Lower lobe of right lung (tissue), 2 donors: ENCODE data around the gene WDR59. TPM values are rescaled to one million over a fixed set of nuclear protein-coding genes. Genes with fewer than 3 reads are reported as not detected.
A peak's percentile ranks its signal among the peaks of the same experiment; 100 is the strongest.
"Not testable (repeated sequence)": the region's sequence is repeated elsewhere in the genome, so short reads cannot be mapped to it uniquely, and the experiment has no call there.

Experiments used
- ATAC-seq, 2 donors: fragments of 200-7000 bp; cut with Tn5 transposase; one replicate each; pipeline ENCODE4 v1.9.1; 2020 to 2022; ENCODE audit warnings: mild to moderate bottlenecking in 2 of 2, moderate library complexity in 2 of 2
- DNase-seq: peaks from one replicate; pipeline ENCODE4 v3.0.0-alpha.2; 2020
- H3K27ac ChIP-seq: fragments of 200-600 bp; one replicate; pipeline ENCODE4 v1.8.0; 2022
- H3K27me3 ChIP-seq: fragments of 200-600 bp; one replicate; pipeline ENCODE4 v1.8.0; 2022; ENCODE audit warnings: low read depth
- H3K36me3 ChIP-seq: fragments of 200-600 bp; one replicate; pipeline ENCODE4 v1.8.0; 2022; ENCODE audit warnings: mild to moderate bottlenecking
- H3K4me1 ChIP-seq: fragments of 200-600 bp; one replicate; pipeline ENCODE4 v1.8.0; 2022
- H3K4me3 ChIP-seq: fragments of 200-600 bp; one replicate; pipeline ENCODE4 v1.8.0; 2022; ENCODE audit warnings: mild to moderate bottlenecking
- H3K9me3 ChIP-seq: fragments of 200-600 bp; one replicate; pipeline ENCODE4 v1.8.0; 2022
- intact Hi-C: fragments of 100-400 bp; cut with DNase I; formaldehyde crosslinking; loops from one replicate; pipeline ENCODE4 v1.11.0; 2022
- total RNA-seq: library from RNA; stranded (reverse); fragmentation: NEBNext Ultra II Directional; extraction: Animal tissue kit (Norgen Biotek cat#: 25700); gene quantifications from one replicate; pipeline ENCODE4 v1.2.1, GENCODE V29; 2021
- TF ChIP-seq, protein P1 (sequence below): fragments of 200-600 bp; IDR thresholded peaks from one replicate; pipeline ENCODE4 v1.8.0; 2022; ENCODE audit warnings: antibody characterized with exemption, mild to moderate bottlenecking
- donor health status: DM: no; HTN: yes; CAD: no; lungs with severe emphysema.

The WDR59 gene
- total RNA-seq, 1 donor from 2014 or later = 49.5 TPM

DNA sequence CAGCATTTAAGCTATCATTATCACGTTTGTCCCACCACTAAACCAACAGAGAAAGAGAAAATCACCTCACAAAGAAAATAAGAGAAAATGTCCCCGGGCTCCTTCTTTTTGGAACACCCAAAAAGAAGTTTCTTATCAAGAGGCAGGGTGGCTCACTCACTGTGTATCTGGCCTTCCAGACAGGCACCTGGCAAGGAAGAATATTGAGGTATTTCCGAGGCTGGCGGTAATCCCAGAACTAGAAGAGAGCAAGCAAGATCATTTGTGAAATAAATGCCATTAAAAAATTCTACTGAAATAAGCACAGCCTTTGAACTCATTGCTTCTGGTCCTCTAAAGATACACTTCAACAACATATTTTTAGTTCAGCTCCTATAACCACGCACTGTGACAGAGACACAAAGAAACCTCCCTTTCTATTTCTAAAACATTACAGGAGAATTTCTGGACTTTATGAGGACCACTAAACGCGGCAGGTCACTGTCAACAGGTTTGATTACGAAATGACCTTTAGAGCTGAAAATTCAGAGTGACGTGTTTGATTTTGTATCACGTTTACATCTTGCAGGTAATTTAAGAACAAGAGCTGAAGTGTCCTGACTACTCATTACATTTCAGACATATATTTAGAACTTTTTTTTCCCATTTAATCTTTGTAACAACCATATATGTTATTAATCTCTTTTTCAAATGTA, 61.0 kb downstream of the WDR59 start:
- Histone ChIP-seq H3K27ac (peak overlapping the region; percentile 24), H3K36me3 (peaks cover 61% of the 10 kb centered on the region)
- no peak for DNase-seq

DNA sequence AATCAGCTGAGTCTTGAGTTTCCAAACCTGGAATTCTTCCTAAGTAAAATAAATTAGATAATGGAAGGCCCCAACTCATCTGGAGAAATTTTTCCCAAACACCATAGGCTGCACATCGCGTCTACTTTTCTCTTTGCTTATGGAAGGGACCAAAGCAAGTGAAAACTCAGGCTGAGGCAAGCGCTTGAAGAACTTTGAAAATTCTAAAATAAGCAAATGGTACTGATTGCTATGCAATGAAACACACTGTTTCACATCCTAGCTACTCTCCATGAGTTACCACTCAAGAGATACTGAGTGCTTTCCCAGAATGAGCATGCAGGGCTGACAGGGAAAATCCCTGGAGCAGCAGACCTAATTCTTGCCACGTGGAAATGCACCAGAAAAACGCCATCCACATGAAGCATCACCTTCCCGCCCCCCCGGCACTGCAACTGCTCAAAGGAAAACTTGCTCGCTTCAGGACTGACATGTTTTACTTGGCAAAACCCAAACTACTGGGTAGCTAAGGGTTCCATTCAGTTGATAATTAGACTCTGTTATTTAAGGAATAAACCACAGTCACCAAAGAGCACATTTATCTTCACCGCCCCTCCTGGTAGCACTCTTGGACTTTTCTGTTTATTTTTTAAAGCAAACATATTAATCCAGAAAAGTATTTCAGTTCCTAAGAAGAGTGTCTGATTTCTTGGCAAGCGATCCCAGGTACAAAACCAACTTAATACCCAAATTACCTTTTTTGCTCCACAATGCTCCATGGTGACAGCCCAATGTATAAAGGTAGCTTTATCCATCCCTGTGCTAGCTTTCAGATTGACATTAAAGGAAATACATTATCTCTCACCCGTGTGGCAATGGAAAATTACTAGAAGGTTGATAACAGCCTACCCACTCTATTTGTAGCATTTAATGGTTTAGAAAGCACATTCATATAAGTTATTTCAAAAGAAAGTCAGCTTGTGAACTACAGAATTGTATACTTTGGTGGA, 62.5 kb downstream of the WDR59 start:
- Histone ChIP-seq H3K9me3 (no peaks in the 10 kb centered on the region), H3K4me1 (peaks cover 4% of the 10 kb centered on the region), H3K27ac (no peak overlapping the region), H3K36me3 (peaks cover 66% of the 10 kb centered on the region), H3K4me3 (no peak overlapping the region), H3K27me3 (no peaks in the 10 kb centered on the region)
- ATAC-seq (peak; percentile 19 to 77), DNase-seq (no peak)
- TF ChIP-seq, protein P1, sequence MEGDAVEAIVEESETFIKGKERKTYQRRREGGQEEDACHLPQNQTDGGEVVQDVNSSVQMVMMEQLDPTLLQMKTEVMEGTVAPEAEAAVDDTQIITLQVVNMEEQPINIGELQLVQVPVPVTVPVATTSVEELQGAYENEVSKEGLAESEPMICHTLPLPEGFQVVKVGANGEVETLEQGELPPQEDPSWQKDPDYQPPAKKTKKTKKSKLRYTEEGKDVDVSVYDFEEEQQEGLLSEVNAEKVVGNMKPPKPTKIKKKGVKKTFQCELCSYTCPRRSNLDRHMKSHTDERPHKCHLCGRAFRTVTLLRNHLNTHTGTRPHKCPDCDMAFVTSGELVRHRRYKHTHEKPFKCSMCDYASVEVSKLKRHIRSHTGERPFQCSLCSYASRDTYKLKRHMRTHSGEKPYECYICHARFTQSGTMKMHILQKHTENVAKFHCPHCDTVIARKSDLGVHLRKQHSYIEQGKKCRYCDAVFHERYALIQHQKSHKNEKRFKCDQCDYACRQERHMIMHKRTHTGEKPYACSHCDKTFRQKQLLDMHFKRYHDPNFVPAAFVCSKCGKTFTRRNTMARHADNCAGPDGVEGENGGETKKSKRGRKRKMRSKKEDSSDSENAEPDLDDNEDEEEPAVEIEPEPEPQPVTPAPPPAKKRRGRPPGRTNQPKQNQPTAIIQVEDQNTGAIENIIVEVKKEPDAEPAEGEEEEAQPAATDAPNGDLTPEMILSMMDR = no peak
- intact Hi-C loops = no loop called here

More for the DNA sequence above, 61.0 kb downstream of the WDR59 start:
- intact Hi-C loops = no loop called here
- H3K9me3 ChIP-seq = no peaks in the 10 kb centered on the region
- peaks cover 4% of the 10 kb centered on the region for H3K4me1 ChIP-seq
- ATAC-seq = peak in 1 of 2 donors; percentile 66
- TF ChIP-seq, protein P1 = no peak
- H3K4me3 ChIP-seq = no peak overlapping the region
- H3K27me3 ChIP-seq = no peaks in the 10 kb centered on the region

DNA sequence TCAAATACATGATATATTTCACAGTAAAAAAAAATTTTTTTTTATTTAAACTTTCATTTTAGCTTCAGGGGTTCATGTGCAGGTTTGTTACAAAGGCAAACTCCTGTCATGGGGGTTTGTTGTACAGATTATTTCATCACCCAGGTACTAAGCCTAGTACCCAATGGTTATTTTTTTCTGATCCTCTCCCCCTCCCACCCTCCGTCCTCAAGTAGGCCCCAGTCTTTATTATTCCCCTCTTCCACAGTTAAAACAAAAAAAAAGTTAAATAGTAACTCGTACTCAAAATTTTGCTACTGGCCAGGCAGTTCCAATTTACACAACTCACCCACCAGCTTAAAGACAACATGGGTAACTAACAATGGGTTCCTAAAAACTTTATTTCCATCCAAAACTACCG, 63.9 kb downstream of the WDR59 start:
- Histone ChIP-seq H3K4me3 (no peak overlapping the region), H3K27me3 (no peaks in the 10 kb centered on the region), H3K4me1 (peaks cover 4% of the 10 kb centered on the region), H3K36me3 (peaks cover 80% of the 10 kb centered on the region), H3K27ac (no peak overlapping the region), H3K9me3 (no peaks in the 10 kb centered on the region)
- TF ChIP-seq, protein P1 = no peak
- ATAC-seq = no peak
- DNase-seq = no peak
- intact Hi-C loops = no loop called here

DNA sequence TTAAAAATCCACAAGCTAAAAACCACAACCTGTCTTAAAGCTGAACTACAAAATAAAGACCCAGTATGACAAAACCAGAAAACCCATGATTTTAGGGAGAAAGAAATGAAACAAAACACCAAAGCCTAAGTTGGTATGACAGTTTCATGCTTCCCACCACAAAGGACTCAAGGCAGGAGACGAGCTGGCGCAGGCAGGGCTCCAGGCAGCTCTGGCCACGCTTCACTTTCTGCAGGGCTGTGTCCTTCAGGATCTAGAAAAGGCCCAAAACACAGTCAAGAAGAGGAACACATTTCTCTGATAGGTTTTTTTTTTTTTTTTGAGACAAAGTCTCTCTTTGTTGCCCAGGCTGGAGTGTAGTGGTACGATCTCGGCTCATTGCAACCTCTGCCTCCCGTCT, 75.3 kb downstream of the WDR59 start:
- TF ChIP-seq, protein P1 = no peak
- Histone ChIP-seq H3K27ac (no peak overlapping the region), H3K36me3 (peaks cover 70% of the 10 kb centered on the region), H3K27me3 (no peaks in the 10 kb centered on the region), H3K9me3 (peaks cover 19% of the 10 kb centered on the region), H3K4me1 (no peaks in the 10 kb centered on the region), H3K4me3 (no peak overlapping the region)
- ATAC-seq (no peak), DNase-seq (no peak)
- intact Hi-C loops = no loop called here

DNA sequence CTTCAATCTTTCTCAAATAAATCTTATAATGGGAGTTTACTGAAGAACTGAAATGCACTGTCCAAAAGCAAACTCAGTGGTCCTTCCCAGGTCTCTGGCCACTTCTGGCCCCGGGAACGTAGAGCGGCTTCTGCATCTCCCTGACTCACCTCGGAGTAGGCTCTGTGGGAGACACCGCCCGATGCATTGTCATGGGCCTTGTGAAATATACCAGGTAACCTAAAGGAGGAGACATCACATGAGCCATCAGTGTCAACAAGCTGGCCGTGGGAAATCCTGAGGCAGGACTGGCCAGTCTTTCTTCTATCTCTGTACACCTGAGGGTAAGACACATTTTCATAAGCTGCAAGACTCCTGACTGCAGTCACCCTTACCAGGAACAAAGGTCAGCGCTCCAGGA, 76.2 kb downstream of the WDR59 start:
- DNase-seq, intact Hi-C loops, H3K27ac ChIP-seq, H3K4me1 ChIP-seq, ATAC-seq, H3K4me3 ChIP-seq, H3K27me3 ChIP-seq: not testable (repeated sequence)
- peaks cover 18% of the 10 kb centered on the region for H3K9me3 ChIP-seq
- peaks cover 64% of the 10 kb centered on the region for H3K36me3 ChIP-seq
